IMR-90 (cell line): ENCODE data around the gene NRP1. TPM values are rescaled to one million over a fixed set of nuclear protein-coding genes. Genes with fewer than 3 reads are reported as not detected.

Experiments
- ATAC-seq: fragments of 200-7000 bp; cut with Tn5 transposase; 2 replicates; pipeline ENCODE4 v1.9.1; 2020; ENCODE audit warnings: low read depth, mild to moderate bottlenecking, moderate library complexity
- BruUV-seq: library from RNA; stranded (reverse); fragments of 400-500 nt; replicated peaks from 2 replicates; lab custom pipeline; 2021; lab: Mats Ljungman, UMichigan
- CTCF ChIA-PET: fragments of 300-600 bp; formaldehyde crosslinking; extraction: SDS; loops from one replicate; lab custom pipeline; 2021; ENCODE audit warnings: antibody characterized with exemption; lab: Yijun Ruan, JAX
- POLR2A ChIA-PET: fragments of 300-600 bp; sonication (Branson Sonifier 250); formaldehyde crosslinking; loops from one replicate; lab custom pipeline; 2022; ENCODE audit warnings: antibody characterized with exemption; ENCODE audit not compliant: unreplicated experiment; lab: Charles Lee
- DNase-seq: peaks from one replicate; pipeline ENCODE4 v3.0.0; 2013
- H2AFZ ChIP-seq: replicated peaks from 2 replicates; pipeline ENCODE3; 2013; ENCODE audit warnings: low read length, mild to moderate bottlenecking; ENCODE audit not compliant: poor library complexity
- H2AK5ac ChIP-seq: 2 replicates; pipeline ENCODE4 v1.6.1; 2013; ENCODE audit warnings: low read depth, low read length, inconsistent platforms
- H2AK9ac ChIP-seq: replicated peaks from 2 replicates; pipeline ENCODE3; 2013; ENCODE audit warnings: mild to moderate bottlenecking, low read depth, low read length, moderate library complexity; ENCODE audit not compliant: poor library complexity
- H2BK120ac ChIP-seq: 2 replicates; pipeline ENCODE4 v1.6.1; 2013; ENCODE audit warnings: low read depth, low read length, inconsistent platforms
- H2BK15ac ChIP-seq: 3 replicates; pipeline ENCODE4 v1.6.1; 2013; ENCODE audit warnings: low read depth, low read length, inconsistent platforms
- H2BK20ac ChIP-seq: 2 replicates; pipeline ENCODE4 v1.6.1; 2013; ENCODE audit warnings: low read depth, mild to moderate bottlenecking, inconsistent platforms, low read length, moderate library complexity
- H2BK5ac ChIP-seq: 2 replicates; pipeline ENCODE4 v1.6.1; 2013; ENCODE audit warnings: mild to moderate bottlenecking, low read depth, low read length, inconsistent platforms; ENCODE audit not compliant: poor library complexity, severe bottlenecking
- H3K14ac ChIP-seq: replicated peaks from 2 replicates; pipeline ENCODE4 v1.6.1; 2013; ENCODE audit warnings: low read depth, low read length, inconsistent platforms
- H3K18ac ChIP-seq: 2 replicates; pipeline ENCODE4 v1.6.1; 2013; ENCODE audit warnings: low read depth, low read length, control low read depth
- H3K23ac ChIP-seq: 2 replicates; pipeline ENCODE4 v1.6.1; 2013; ENCODE audit warnings: low read depth, low read length, inconsistent platforms
- H3K27ac ChIP-seq: 2 replicates; pipeline ENCODE4 v1.5.1; 2013; ENCODE audit warnings: mild to moderate bottlenecking, control low read depth, low read length; ENCODE audit not compliant: insufficient read depth
- H3K27me3 ChIP-seq: 2 replicates; pipeline ENCODE4 v1.6.1; 2013; ENCODE audit warnings: low read length; ENCODE audit not compliant: control insufficient read depth, insufficient read depth
- H3K36me3 ChIP-seq: 2 replicates; pipeline ENCODE4 v1.6.1; 2013; ENCODE audit warnings: low read length, mixed read lengths; ENCODE audit not compliant: control insufficient read depth, insufficient read depth
- H3K4ac ChIP-seq: 2 replicates; pipeline ENCODE4 v1.6.1; 2013; ENCODE audit warnings: low read depth, low read length, inconsistent platforms
- H3K4me1 ChIP-seq: 2 replicates; pipeline ENCODE4 v1.6.1; 2013; ENCODE audit warnings: low read length, mixed read lengths; ENCODE audit not compliant: control insufficient read depth, insufficient read depth
- H3K4me2 ChIP-seq: 2 replicates; pipeline ENCODE4 v1.6.1; 2013; ENCODE audit warnings: low read depth, mild to moderate bottlenecking, control low read depth, low read length, moderate library complexity
- H3K4me3 ChIP-seq: 2 replicates; pipeline ENCODE4 v1.5.1; 2013; ENCODE audit warnings: low read depth, mild to moderate bottlenecking, control low read depth, low read length, moderate library complexity; ENCODE audit not compliant: insufficient read depth
- H3K56ac ChIP-seq: 2 replicates; pipeline ENCODE4 v1.6.1; 2013; ENCODE audit warnings: low read length, inconsistent platforms; ENCODE audit not compliant: insufficient read depth; ENCODE audit errors: extremely low read depth
- H3K79me1 ChIP-seq, 2 experiments: 2 replicates each; pipeline ENCODE4 v1.6.1; 2013; ENCODE audit warnings: low read length in 2 of 2, inconsistent platforms in 1 of 2, low read depth in 1 of 2
- H3K9ac ChIP-seq: 2 replicates; pipeline ENCODE4 v1.6.1; 2013; ENCODE audit warnings: low read depth, low read length, control low read depth
- H3K9me1 ChIP-seq: 2 replicates; pipeline ENCODE4 v1.6.1; 2013; ENCODE audit warnings: low read length, inconsistent platforms; ENCODE audit not compliant: insufficient read depth
- H3K9me3 ChIP-seq: 2 replicates; pipeline ENCODE4 v1.6.1; 2013; ENCODE audit warnings: low read length; ENCODE audit not compliant: control insufficient read depth, insufficient read depth
- H4K20me1 ChIP-seq: 2 replicates; pipeline ENCODE4 v1.6.1; 2013; ENCODE audit warnings: low read length, inconsistent platforms; ENCODE audit not compliant: insufficient read depth
- H4K5ac ChIP-seq: 2 replicates; pipeline ENCODE4 v1.6.1; 2013; ENCODE audit warnings: mild to moderate bottlenecking, low read depth, low read length, control low read depth
- H4K8ac ChIP-seq, 2 experiments: 2 replicates each; pipeline ENCODE4 v1.6.1; 2013; ENCODE audit warnings: low read depth in 2 of 2, low read length in 2 of 2, control low read depth in 1 of 2, inconsistent platforms in 1 of 2
- H4K91ac ChIP-seq: 2 replicates; pipeline ENCODE4 v1.6.1; 2013; ENCODE audit warnings: low read depth, low read length, inconsistent platforms; ENCODE audit not compliant: insufficient read depth
- FOS ChIP-seq: fragments of 150-350 bp; IDR thresholded peaks from 2 replicates; pipeline ENCODE4 v1.6.1; 2016; ENCODE audit warnings: low read depth, low read length
- NFE2L2 ChIP-seq: fragments of 150-350 bp; IDR thresholded peaks from 2 replicates; pipeline ENCODE4 v1.6.1; 2016; ENCODE audit warnings: low read depth, mild to moderate bottlenecking, low read length
- RCOR1 ChIP-seq: IDR thresholded peaks from 2 replicates; pipeline ENCODE4 v1.6.1; 2012; ENCODE audit warnings: mild to moderate bottlenecking, low read length, improper control_type of control experiment; ENCODE audit not compliant: insufficient replicate concordance
- SMC3 ChIP-seq: fragments of 150-350 bp; IDR thresholded peaks from 2 replicates; pipeline ENCODE4 v1.6.1; 2016; ENCODE audit warnings: low read depth, mild to moderate bottlenecking, antibody characterized with exemption, low read length, moderate library complexity
- WGBS, 2 experiments: methylation state at CpG; one replicate each; pipeline versions ENCODE4 v1.1.5 to v1.1.7; 2013; ENCODE audit warnings: missing lambda C conversion rate in 2 of 2; ENCODE audit not compliant: insufficient read length in 1 of 2; ENCODE audit errors: extremely low coverage in 2 of 2; 5-methylcytosine and 5-hydroxymethylcytosine counted together
- dilution Hi-C: fragments of 300-500 bp; cut with HindIII; formaldehyde crosslinking; loops from one replicate; pipeline ENCODE4 v1.14.3; 2018; ENCODE audit warnings: low sequenced_read_pairs; ENCODE audit not compliant: unreplicated experiment
- in situ Hi-C: fragments of 300-500 bp; cut with MboI; formaldehyde crosslinking; loops from 3 replicates; pipeline ENCODE4 v1.14.3; 2019; ENCODE audit warnings: low sequenced_read_pairs, inconsistent platforms, mixed read lengths
- intact Hi-C: fragments of 100-400 bp; cut with micrococcal nuclease; formaldehyde crosslinking; loops from 2 replicates; pipeline ENCODE4 v1.10.0; 2022
- polyA plus RNA-seq, 3 experiments: library from polyadenylated mRNA; depleted of rRNA; stranded (reverse); fragments of >200 nt; gene quantifications; 2 replicates each; pipeline ENCODE4 v1.2.3, GENCODE V29; 2012; ENCODE audit warnings: low replicate concordance in 1 of 3
- total RNA-seq: library from RNA; depleted of rRNA; stranded (reverse); fragments of >200 nt; gene quantifications from 2 replicates; pipeline ENCODE4 v1.2.3, GENCODE V29; 2012
- TF ChIP-seq, protein P1 (sequence below): fragments of 150-350 bp; IDR thresholded peaks from 2 replicates; pipeline ENCODE4 v1.6.1; 2016; ENCODE audit warnings: low read depth, mild to moderate bottlenecking, low read length, moderate library complexity, borderline replicate concordance
- TF ChIP-seq, protein P2 (sequence below): fragments of 150-350 bp; IDR thresholded peaks from 2 replicates; pipeline ENCODE4 v1.6.1; 2017; ENCODE audit warnings: mild to moderate bottlenecking, antibody characterized with exemption, low read length, low read depth

The NRP1 gene
- total and polyA plus RNA-seq, 2 of the 4 experiments (the other 2 are of a cell fraction): 108 to 227 TPM

DNA sequence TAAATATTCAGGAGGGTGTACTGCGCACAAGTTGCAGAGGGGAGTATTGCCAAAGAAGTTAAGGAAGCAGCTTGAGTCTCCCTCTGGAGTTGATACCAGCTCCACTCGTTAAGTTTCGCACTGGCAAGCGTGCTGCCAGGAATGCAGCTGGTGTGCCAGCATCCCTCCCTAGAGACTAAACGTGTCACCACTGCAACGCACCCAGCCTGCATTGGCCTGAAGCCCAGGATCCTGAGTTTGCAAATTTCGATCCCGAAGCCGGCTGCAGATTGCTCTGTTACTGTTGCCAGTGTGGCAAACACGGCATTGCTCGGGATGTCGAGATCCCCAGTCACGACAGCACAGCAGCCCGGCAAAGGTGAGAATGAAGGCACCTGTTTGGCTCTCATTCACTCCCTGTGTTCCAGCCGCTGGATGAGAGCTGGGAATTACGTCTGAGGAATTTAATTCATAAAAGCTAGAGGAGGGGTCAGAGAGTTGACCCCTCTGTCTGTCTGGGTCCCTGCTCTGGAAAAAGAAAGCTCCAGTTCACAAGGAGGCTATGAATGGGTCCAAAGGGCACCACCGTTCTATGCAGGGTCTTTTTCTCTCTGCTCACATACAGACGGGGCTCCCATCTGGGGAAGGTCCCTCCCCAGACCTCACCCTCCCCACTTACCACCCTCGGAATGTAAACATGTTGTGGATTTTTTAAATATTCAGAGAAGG, 61.0 kb downstream of the NRP1 start (continued):
- TF ChIP-seq, protein P1, sequence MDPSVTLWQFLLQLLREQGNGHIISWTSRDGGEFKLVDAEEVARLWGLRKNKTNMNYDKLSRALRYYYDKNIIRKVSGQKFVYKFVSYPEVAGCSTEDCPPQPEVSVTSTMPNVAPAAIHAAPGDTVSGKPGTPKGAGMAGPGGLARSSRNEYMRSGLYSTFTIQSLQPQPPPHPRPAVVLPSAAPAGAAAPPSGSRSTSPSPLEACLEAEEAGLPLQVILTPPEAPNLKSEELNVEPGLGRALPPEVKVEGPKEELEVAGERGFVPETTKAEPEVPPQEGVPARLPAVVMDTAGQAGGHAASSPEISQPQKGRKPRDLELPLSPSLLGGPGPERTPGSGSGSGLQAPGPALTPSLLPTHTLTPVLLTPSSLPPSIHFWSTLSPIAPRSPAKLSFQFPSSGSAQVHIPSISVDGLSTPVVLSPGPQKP: no peak

DNA sequence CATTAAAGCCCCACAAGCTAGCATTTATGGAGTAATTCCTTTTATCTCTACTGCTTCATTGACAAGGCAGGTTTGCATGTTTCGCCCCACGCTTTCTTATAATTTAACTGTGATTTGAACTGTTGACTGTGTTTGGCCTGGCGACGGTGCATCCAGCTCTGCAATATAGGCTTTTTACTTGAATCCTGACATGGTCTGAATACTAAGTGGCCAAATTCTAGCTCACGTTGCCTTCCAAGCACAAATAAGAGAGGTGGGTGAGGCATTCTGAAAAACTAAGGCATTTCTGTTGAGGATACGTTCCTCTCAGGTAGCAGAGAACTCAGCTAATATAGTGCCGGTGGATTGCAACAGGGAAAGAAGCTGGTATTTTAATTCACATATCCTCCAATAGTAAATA, 61.8 kb downstream of the NRP1 start:
- peak overlapping the region; percentile 50; the same call in 1 of the 2 replicates for H3K14ac ChIP-seq
- H3K23ac ChIP-seq: peak overlapping the region; percentile 65; the same call in 1 of the 2 replicates
- peak overlapping the region; percentile 58 for H2BK20ac ChIP-seq
- H2AK9ac ChIP-seq: no peak overlapping the region
- peak overlapping the region; percentile 70 for H3K4me2 ChIP-seq
- peak overlapping the region; percentile 77 for H4K91ac ChIP-seq
- BruUV-seq: no TSS peak
- H3K9ac ChIP-seq: peak overlapping the region; percentile 19; the same call in 1 of the 2 replicates
- peaks cover 20% of the 10 kb centered on the region for H3K4me1 ChIP-seq
- no peak overlapping the region; the same call in 2 of the 3 replicates for H2BK15ac ChIP-seq
- TF ChIP-seq, protein P2, sequence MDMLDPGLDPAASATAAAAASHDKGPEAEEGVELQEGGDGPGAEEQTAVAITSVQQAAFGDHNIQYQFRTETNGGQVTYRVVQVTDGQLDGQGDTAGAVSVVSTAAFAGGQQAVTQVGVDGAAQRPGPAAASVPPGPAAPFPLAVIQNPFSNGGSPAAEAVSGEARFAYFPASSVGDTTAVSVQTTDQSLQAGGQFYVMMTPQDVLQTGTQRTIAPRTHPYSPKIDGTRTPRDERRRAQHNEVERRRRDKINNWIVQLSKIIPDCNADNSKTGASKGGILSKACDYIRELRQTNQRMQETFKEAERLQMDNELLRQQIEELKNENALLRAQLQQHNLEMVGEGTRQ: no peak
- no peak for TF ChIP-seq NFE2L2
- no peak for TF ChIP-seq RCOR1
- no peak for TF ChIP-seq FOS
- no peak for TF ChIP-seq SMC3
- ATAC-seq: peak; percentile 4; the same call in 1 of the 2 replicates
- in situ Hi-C loops: no loop called here
- peak overlapping the region; percentile 41; the same call in 1 of the 2 replicates for H2AK5ac ChIP-seq
- H3K36me3 ChIP-seq: peaks cover 8% of the 10 kb centered on the region
- no peak overlapping the region for H3K56ac ChIP-seq
- ChIA-PET CTCF (no interaction called here), POLR2A (no interaction called here)
- no peaks in the 10 kb centered on the region for H4K20me1 ChIP-seq
- WGBS, 2 experiments: no CpG with 5 or more reads among the region's 7 CpGs
- dilution Hi-C loops: no loop called here
- 0 out of 2 replicates have a peak, but pooled peaks cover 3% of the 10 kb centered on the region for H3K9me1 ChIP-seq
- no peak overlapping the region for H2AFZ ChIP-seq
- peak overlapping the region; percentile 90 for H3K18ac ChIP-seq
- H3K79me1 ChIP-seq: peaks cover 24 to 65% of the 10 kb centered on the region in 2 experiments
- H2BK5ac ChIP-seq: peak overlapping the region; percentile 78
- H2BK120ac ChIP-seq: peak overlapping the region; percentile 75
- H3K27me3 ChIP-seq: no peaks in the 10 kb centered on the region
- H3K27ac ChIP-seq: peak overlapping the region; percentile 64; the same call in 1 of the 2 replicates
- H3K4me3 ChIP-seq: no peak overlapping the region
- H3K9me3 ChIP-seq: no peaks in the 10 kb centered on the region
- DNase-seq: no peak
- H4K5ac ChIP-seq: peak overlapping the region; percentile 89; the same call in 1 of the 2 replicates
- intact Hi-C loops: loop anchor here (2.0 to 5.0 kb wide), 2 partner anchors 18 to 80 kb away; no protein-coding TSS in a partner anchor
- H4K8ac ChIP-seq: peak overlapping the region; percentile 26 to 57; a peak in 3 of 4 replicates
- peak overlapping the region; percentile 82 for H3K4ac ChIP-seq
